Spinal cord (tissue), 10 donors: ENCODE results near the gene CLEC4F. TPM values are rescaled to one million over a fixed set of nuclear protein-coding genes. Genes with fewer than 3 reads are reported as not detected.
A peak's percentile ranks its signal among the peaks of the same experiment; 100 is the strongest.

Source experiments
- DNase-seq, 6 donors: peaks; one replicate each; pipeline versions ENCODE4 v3.0.0 to v3.0.0-alpha.2; 2013 to 2015; ENCODE audit warnings: low spot score in 6 of 6, low read depth in 4 of 6
- H3K27ac ChIP-seq: one replicate; pipeline ENCODE4 v1.5.1; 2013; ENCODE audit warnings: low read depth, low read length, control low read depth
- H3K27me3 ChIP-seq: one replicate; pipeline ENCODE4 v1.6.1; 2013; ENCODE audit warnings: low read length; ENCODE audit not compliant: control insufficient read depth, insufficient read depth
- H3K36me3 ChIP-seq: one replicate; pipeline ENCODE4 v1.6.1; 2013; ENCODE audit warnings: low read length; ENCODE audit not compliant: control insufficient read depth, insufficient read depth
- H3K4me1 ChIP-seq: one replicate; pipeline ENCODE4 v1.6.1; 2013; ENCODE audit warnings: low read length; ENCODE audit not compliant: control insufficient read depth, insufficient read depth
- H3K4me3 ChIP-seq: one replicate; pipeline ENCODE4 v1.5.1; 2013; ENCODE audit warnings: low read depth, low read length, control low read depth
- H3K9me3 ChIP-seq: one replicate; pipeline ENCODE4 v1.6.1; 2013; ENCODE audit warnings: low read length; ENCODE audit not compliant: control insufficient read depth, insufficient read depth
- WGBS: methylation state at CpG from one replicate; pipeline ENCODE4 v1.1.5; 2013; ENCODE audit warnings: missing lambda C conversion rate; ENCODE audit not compliant: insufficient coverage; 5-methylcytosine and 5-hydroxymethylcytosine counted together
- polyA plus RNA-seq, 2 donors: library from polyadenylated mRNA; unstranded; fragments of 120-200 nt; gene quantifications; one replicate each; pipeline ENCODE4 v1.2.1, GENCODE V29; 2013; ENCODE audit not compliant: insufficient read length in 2 of 2
- total RNA-seq, 2 donors: library from RNA; depleted of rRNA in 1 of 2; stranded (reverse); fragments of 120-200 nt in 1 of 2; fragments of >200 nt in 1 of 2; gene quantifications; one replicate each; pipeline versions ENCODE4 v1.2.3 to v1.2.4, GENCODE V29; 2013 to 2014
- donor health status: healthy.

The CLEC4F gene
- total and polyA plus RNA-seq, 4 donors: not detected

- 93% methylated on average over 9 of the region's 10 CpGs for WGBS
- Histone ChIP-seq H3K4me3 (no peak overlapping the region), H3K4me1 (no peaks in the 10 kb centered on the region), H3K27ac (no peak overlapping the region), H3K27me3 (no peaks in the 10 kb centered on the region), H3K36me3 (no peaks in the 10 kb centered on the region), H3K9me3 (no peaks in the 10 kb centered on the region)
- DNase-seq: no peak
Observed at GRCh38 chr2:70837980-70838925, 17.9 kb upstream of the CLEC4F start.

DNA sequence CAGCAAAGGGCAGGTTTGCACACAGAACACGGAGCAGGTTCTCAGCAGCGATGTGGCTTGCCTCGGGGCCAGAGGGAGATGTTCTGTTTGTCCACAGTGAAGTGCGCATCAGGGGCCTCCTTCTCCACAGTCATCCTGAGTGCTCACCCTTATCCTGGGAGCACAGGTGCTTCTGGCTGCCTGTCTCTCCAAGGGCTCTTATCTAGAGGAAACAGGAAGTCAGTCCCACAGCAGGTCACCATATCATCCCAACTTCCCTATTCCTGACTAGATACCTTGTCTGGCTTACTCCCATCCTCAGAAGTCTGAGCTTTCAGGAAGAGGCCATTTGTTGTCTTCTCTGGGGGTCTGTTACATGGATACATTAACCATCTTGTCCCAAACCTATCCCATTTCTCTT is 15.2 kb upstream of the CLEC4F start, which contains the start of gene CD207:
CD207 (minus strand) TSS at position 174 of the 400 bp plus-strand sequence; CDS start at position 134, 40 bp downstream.
- H3K27ac ChIP-seq: no peak within 1 kb of the TSS
- no peaks in the 10 kb centered on the region for H3K36me3 ChIP-seq
- H3K4me3 ChIP-seq: no peak within 1 kb of the TSS
- DNase-seq: no peak
- H3K27me3 ChIP-seq: no peaks in the 10 kb centered on the region
- 85% methylated on average over 3 of the region's 4 CpGs for WGBS
- no peaks in the 10 kb centered on the region for H3K4me1 ChIP-seq
- H3K9me3 ChIP-seq: no peaks in the 10 kb centered on the region

GRCh38 chr2:70834881-70835280 is 14.5 kb upstream of the CLEC4F start:
- H3K27me3 ChIP-seq: no peaks in the 10 kb centered on the region
- 85% methylated on average over 3 of the region's 4 CpGs for WGBS
- no peak overlapping the region for H3K4me3 ChIP-seq
- no peaks in the 10 kb centered on the region for H3K36me3 ChIP-seq
- DNase-seq: no peak
- no peaks in the 10 kb centered on the region for H3K9me3 ChIP-seq
- no peaks in the 10 kb centered on the region for H3K4me1 ChIP-seq
- no peak overlapping the region for H3K27ac ChIP-seq

- WGBS: no CpG with 5 or more reads among the region's 2 CpGs
- Histone ChIP-seq H3K36me3 (no peaks in the 10 kb centered on the region), H3K4me3 (no peak overlapping the region), H3K27ac (no peak overlapping the region), H3K27me3 (no peaks in the 10 kb centered on the region), H3K9me3 (no peaks in the 10 kb centered on the region), H3K4me1 (no peaks in the 10 kb centered on the region)
- no peak for DNase-seq
Observed at GRCh38 chr2:70834106-70834505, 13.7 kb upstream of the CLEC4F start.

DNA sequence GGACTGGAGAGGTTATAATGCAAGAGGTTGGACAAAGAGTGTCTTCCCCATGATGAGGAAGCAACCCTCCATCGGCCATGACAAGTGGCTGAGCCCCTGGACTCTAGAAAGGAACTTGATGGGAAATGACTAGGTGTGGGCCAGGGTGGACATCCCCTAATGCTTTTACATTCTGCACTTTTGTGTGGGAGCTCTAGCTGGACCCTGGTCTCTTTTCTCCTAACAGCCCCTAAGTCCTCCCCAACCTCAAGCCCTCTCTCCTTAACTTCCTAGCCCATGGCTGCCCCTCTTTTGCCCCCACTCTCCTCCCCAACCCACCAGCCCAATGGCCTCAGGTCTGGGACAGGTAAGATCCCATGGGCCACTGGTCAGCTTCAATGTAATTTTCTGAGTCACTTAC is 12.8 kb upstream of the CLEC4F start:
- Histone ChIP-seq H3K9me3 (no peaks in the 10 kb centered on the region), H3K4me1 (no peaks in the 10 kb centered on the region), H3K36me3 (no peaks in the 10 kb centered on the region), H3K4me3 (no peak overlapping the region), H3K27ac (no peak overlapping the region), H3K27me3 (no peaks in the 10 kb centered on the region)
- DNase-seq: no peak
- WGBS: 0% methylated on average over 1 of the region's 1 CpG

DNA sequence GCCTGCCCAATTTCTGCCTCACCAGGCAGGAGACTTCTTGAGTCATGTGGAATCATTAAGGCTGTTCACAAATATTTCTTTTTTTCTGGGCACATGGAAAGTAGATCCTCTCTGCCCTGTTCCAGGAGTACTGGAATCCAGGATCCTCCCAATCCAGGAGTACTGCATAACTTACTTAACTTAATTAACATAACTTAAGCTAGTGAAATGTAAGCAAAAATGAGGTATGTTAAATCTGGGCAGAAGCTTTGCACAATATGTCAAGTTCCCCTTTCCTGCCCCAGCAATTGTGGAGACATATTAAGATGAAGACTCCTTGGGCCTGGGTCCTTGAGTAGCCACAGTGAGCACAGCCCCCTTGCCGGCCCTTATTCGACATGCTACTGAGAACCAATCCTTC is 12.0 kb upstream of the CLEC4F start:
- no peaks in the 10 kb centered on the region for H3K4me1 ChIP-seq
- no peaks in the 10 kb centered on the region for H3K36me3 ChIP-seq
- 100% methylated on average over 1 of the region's 2 CpGs for WGBS
- H3K4me3 ChIP-seq: no peak overlapping the region
- H3K27ac ChIP-seq: no peak overlapping the region
- DNase-seq: no peak
- H3K27me3 ChIP-seq: no peaks in the 10 kb centered on the region
- no peaks in the 10 kb centered on the region for H3K9me3 ChIP-seq

DNA sequence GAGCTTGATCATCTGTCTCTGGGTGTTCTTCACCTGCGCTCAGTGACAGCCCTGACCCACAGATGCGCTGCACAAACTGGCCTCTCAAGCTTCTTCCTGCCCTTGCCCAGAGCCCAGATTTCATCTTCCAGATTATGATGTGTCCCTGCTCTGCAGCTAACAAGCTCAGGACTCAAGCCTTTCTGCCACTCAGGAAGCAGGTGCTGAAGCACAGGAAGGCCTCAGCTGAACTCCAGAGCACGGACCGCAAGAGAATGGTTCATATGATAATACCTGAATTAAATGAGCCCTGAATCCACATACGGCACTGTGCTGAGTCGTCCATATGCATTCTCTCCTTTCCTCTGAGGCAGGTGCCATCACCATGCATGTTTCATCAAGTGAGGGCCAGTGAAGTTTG is 11.5 kb upstream of the CLEC4F start:
- no peaks in the 10 kb centered on the region for H3K9me3 ChIP-seq
- no peak for DNase-seq
- H3K27me3 ChIP-seq: no peaks in the 10 kb centered on the region
- WGBS: 95% methylated on average over 6 of the region's 6 CpGs
- H3K4me3 ChIP-seq: no peak overlapping the region
- H3K36me3 ChIP-seq: no peaks in the 10 kb centered on the region
- H3K4me1 ChIP-seq: no peaks in the 10 kb centered on the region
- H3K27ac ChIP-seq: no peak overlapping the region

GRCh38 chr2:70830366-70830765 is 10.0 kb upstream of the CLEC4F start:
- no peak overlapping the region for H3K27ac ChIP-seq
- no peaks in the 10 kb centered on the region for H3K27me3 ChIP-seq
- DNase-seq: peak in 2 of 6 donors; percentile 8 to 27
- WGBS: 86% methylated on average over 5 of the region's 5 CpGs
- H3K4me3 ChIP-seq: no peak overlapping the region
- no peaks in the 10 kb centered on the region for H3K36me3 ChIP-seq
- no peaks in the 10 kb centered on the region for H3K4me1 ChIP-seq
- H3K9me3 ChIP-seq: no peaks in the 10 kb centered on the region

DNA sequence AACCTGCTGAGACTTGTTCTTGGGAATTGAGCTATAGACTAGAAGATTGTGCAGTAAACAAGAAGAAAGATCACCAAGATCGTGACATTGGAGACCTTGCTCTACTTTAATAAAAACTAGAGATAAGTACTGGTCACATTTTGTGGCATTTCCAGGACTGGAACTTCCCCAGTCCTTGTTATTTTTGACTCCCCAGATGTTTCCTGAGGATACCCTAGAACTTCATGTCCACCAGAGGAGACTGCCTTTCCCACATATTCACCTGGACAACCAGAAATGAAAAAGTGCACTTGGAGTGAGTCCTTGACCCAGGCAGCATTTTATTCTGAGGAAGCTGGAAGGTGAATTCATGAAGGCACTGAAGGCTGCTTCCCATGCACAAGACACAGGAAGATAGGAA is 9.5 kb upstream of the CLEC4F start:
- Histone ChIP-seq H3K27ac (no peak overlapping the region), H3K9me3 (no peaks in the 10 kb centered on the region), H3K27me3 (no peaks in the 10 kb centered on the region), H3K4me3 (no peak overlapping the region), H3K36me3 (no peaks in the 10 kb centered on the region), H3K4me1 (no peaks in the 10 kb centered on the region)
- no peak for DNase-seq
- WGBS: no CpG with 5 or more reads among the region's 1 CpG
